Smooth muscle cell (in vitro differentiated cells): Measurements from ENCODE around the gene CHST14. TPM values are rescaled to one million over a fixed set of nuclear protein-coding genes. Genes with fewer than 3 reads are reported as not detected.
A peak's percentile ranks its signal among the peaks of the same experiment; 100 is the strongest.

ENCODE experiments used
- DNase-seq: peaks from one replicate; lab custom pipeline; 2025; ENCODE audit not compliant: unreplicated experiment; lab: John Stamatoyannopoulos, UW
- H2AFZ ChIP-seq: fragments of 200-600 bp; sonication (generic); 2 replicates; pipeline ENCODE4 v1.6.0; 2016; ENCODE audit warnings: antibody characterized with exemption, low read depth, mild to moderate bottlenecking
- H3F3A ChIP-seq: fragments of 200-600 bp; sonication (generic); 2 replicates; pipeline ENCODE4 v1.6.0; 2017; ENCODE audit warnings: antibody characterized with exemption, low read depth
- H3K27ac ChIP-seq: fragments of 200-600 bp; sonication (generic); 2 replicates; pipeline ENCODE4 v1.5.1; 2016; ENCODE audit warnings: low read depth, mild to moderate bottlenecking
- H3K27me3 ChIP-seq: fragments of 200-600 bp; sonication (generic); 2 replicates; pipeline ENCODE4 v1.6.1; 2016; ENCODE audit warnings: low read depth, mild to moderate bottlenecking
- H3K36me3 ChIP-seq: fragments of 200-600 bp; sonication (generic); 2 replicates; pipeline ENCODE4 v1.5.1; 2016; ENCODE audit warnings: low read depth
- H3K4me1 ChIP-seq: fragments of 200-600 bp; sonication (generic); 2 replicates; pipeline ENCODE4 v1.5.1; 2016; ENCODE audit warnings: low read depth
- H3K4me2 ChIP-seq: fragments of 200-600 bp; sonication (generic); 2 replicates; pipeline ENCODE4 v1.6.0; 2016; ENCODE audit warnings: mild to moderate bottlenecking
- H3K4me3 ChIP-seq: fragments of 200-600 bp; sonication (generic); 2 replicates; pipeline ENCODE4 v1.5.1; 2016; ENCODE audit warnings: mild to moderate bottlenecking
- H3K79me2 ChIP-seq: fragments of 200-600 bp; sonication (generic); 2 replicates; pipeline ENCODE4 v1.6.0; 2016; ENCODE audit warnings: low read depth, mild to moderate bottlenecking
- H3K9ac ChIP-seq: fragments of 200-600 bp; sonication (generic); 2 replicates; pipeline ENCODE4 v1.6.0; 2016; ENCODE audit warnings: low read depth
- H3K9me3 ChIP-seq: fragments of 200-600 bp; sonication (generic); replicated peaks from 2 replicates; pipeline ENCODE4 v1.5.1; 2016; ENCODE audit warnings: low read depth
- H4K20me1 ChIP-seq: fragments of 200-600 bp; sonication (generic); 2 replicates; pipeline ENCODE4 v1.6.0; 2016; ENCODE audit warnings: low read depth
- CTCF ChIP-seq: fragments of 200-600 bp; sonication (generic); IDR thresholded peaks from 2 replicates; pipeline ENCODE4 v1.5.1; 2017; ENCODE audit warnings: borderline replicate concordance, mild to moderate bottlenecking, antibody characterized with exemption; ENCODE audit not compliant: insufficient read depth, poor library complexity, severe bottlenecking
- WGBS: methylation state at CpG from one replicate; pipeline ENCODE4 v1.1.7; 2016; ENCODE audit warnings: low lambda C conversion rate; 5-methylcytosine and 5-hydroxymethylcytosine counted together
- polyA plus RNA-seq: library from polyadenylated mRNA; unstranded; fragments of >200 nt; fragmentation: Nextera tagmentation; extraction: Ambion mirVana; gene quantifications from 2 replicates; pipeline ENCODE4 v1.2.1, GENCODE V29; 2016
- total RNA-seq: library from RNA; depleted of rRNA; stranded (reverse); fragments of >200 nt; gene quantifications from 2 replicates; pipeline ENCODE4 v1.2.3, GENCODE V29; 2014

Gene CHST14
- total and polyA plus RNA-seq, 2 experiments from 2014 or later: 19.1 to 24.6 TPM

- H3K9ac ChIP-seq: peak within 1 kb of the TSS; percentile 75
- no peak for TF ChIP-seq CTCF
- peak; percentile 82 for DNase-seq
- H3K36me3 ChIP-seq: no peaks in the 10 kb centered on the region
- WGBS: 2% methylated on average over 8 of the region's 119 CpGs
- peak within 1 kb of the TSS; percentile 62 for H2AFZ ChIP-seq
- H4K20me1 ChIP-seq: peaks cover 44% of the 10 kb centered on the region
- H3K79me2 ChIP-seq: peaks cover 41% of the 10 kb centered on the region
- peaks cover 39% of the 10 kb centered on the region for H3K4me1 ChIP-seq
- H3K27ac ChIP-seq: no peak within 1 kb of the TSS
- peak within 1 kb of the TSS; percentile 96 for H3K4me2 ChIP-seq
- peak within 1 kb of the TSS; percentile 87 for H3K4me3 ChIP-seq
- no peaks in the 10 kb centered on the region for H3K9me3 ChIP-seq
- peaks cover 11% of the 10 kb centered on the region for H3F3A ChIP-seq
- peaks cover under 1% of the 10 kb centered on the region for H3K27me3 ChIP-seq
These were observed 29.8 kb upstream of the CHST14 start, which contains the start of gene BAHD1 for GRCh38 chr15:40440743-40441564. BAHD1 (plus strand) TSS chr15:40440953; CDS start chr15:40458465, 17,512 bp downstream.

GRCh38 chr15:40441565-40442531, 28.9 kb upstream of the CHST14 start:
- H3K9ac ChIP-seq: peak overlapping the region; percentile 75
- WGBS: 0% methylated on average over 22 of the region's 119 CpGs

GRCh38 chr15:40443255-40443654, 27.5 kb upstream of the CHST14 start:
- no peaks in the 10 kb centered on the region for H3K27me3 ChIP-seq
- H3K4me2 ChIP-seq: peak overlapping the region; percentile 18
- peaks cover 29% of the 10 kb centered on the region for H3K4me1 ChIP-seq
- H3K9ac ChIP-seq: no peak overlapping the region
- DNase-seq: no peak
- no peaks in the 10 kb centered on the region for H3K36me3 ChIP-seq
- no peak overlapping the region for H3K27ac ChIP-seq
- no peaks in the 10 kb centered on the region for H3K9me3 ChIP-seq
- 85% methylated on average over 4 of the region's 4 CpGs for WGBS
- H3K4me3 ChIP-seq: no peak overlapping the region
- no peak for TF ChIP-seq CTCF
- peaks cover 11% of the 10 kb centered on the region for H3F3A ChIP-seq
- peaks cover 64% of the 10 kb centered on the region for H3K79me2 ChIP-seq
- H2AFZ ChIP-seq: no peak overlapping the region
- H4K20me1 ChIP-seq: peaks cover 67% of the 10 kb centered on the region

More at GRCh38 chr15:40441565-40442531, 28.9 kb upstream of the CHST14 start:
- Histone ChIP-seq H3K36me3 (no peaks in the 10 kb centered on the region), H3K4me2 (peak overlapping the region; percentile 96), H3K27ac (no peak overlapping the region), H3K4me3 (peak overlapping the region; percentile 87), H2AFZ (no peak overlapping the region), H3K9me3 (no peaks in the 10 kb centered on the region), H3F3A (peaks cover 11% of the 10 kb centered on the region), H3K79me2 (peaks cover 50% of the 10 kb centered on the region), H3K4me1 (peaks cover 39% of the 10 kb centered on the region), H4K20me1 (peaks cover 53% of the 10 kb centered on the region), H3K27me3 (no peaks in the 10 kb centered on the region)
- TF ChIP-seq CTCF: no peak
- DNase-seq: no peak
